GM18502 (cell line): ENCODE measurements around the gene ERC2.

ENCODE experiments used
- ATAC-seq: cut with Tn5 transposase; IDR thresholded peaks from one replicate; pipeline ENCODE4 v1.9.1; 2021; ENCODE audit warnings: mild to moderate bottlenecking; ENCODE audit not compliant: unreplicated experiment, poor library complexity

Gene ERC2

GRCh38 chr3:55483196-55484095 is 984.8 kb downstream of the ERC2 start:
- ATAC-seq, result no peak

DNA sequence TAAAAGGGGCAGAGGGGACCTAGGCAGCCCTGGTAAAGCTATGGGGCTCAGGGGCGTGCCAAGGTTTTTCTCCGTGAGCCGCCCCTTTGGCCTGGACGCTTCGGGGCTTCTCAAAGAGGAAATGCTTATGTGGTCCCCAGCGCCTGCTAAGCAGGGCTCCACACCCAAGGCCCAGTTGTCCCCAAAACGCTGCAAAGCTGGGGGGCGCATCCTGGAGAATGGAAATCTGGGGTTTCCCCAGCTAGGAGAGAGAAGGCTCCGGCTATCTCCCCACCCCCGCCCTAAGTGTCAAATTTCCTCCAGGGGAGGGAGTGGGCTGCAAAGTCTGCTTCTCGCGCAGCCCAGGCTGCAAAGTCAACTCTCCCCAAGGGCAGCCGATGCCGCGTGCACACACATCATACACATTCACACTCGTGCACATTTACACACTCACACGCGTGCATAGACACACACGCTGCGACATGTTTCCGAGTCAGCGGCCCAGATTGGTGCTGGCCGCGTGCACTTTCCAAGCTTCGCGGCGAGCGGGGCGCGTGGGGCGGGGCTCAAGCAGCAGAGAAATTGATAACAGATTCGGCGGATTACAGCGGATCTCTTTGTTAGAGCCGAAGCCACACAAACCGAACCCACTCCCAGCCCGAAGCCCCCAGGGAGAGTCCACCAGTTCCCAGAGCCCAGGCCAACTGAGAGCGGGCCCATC is 985.6 kb downstream of the ERC2 start:
- ATAC-seq, result no peak

- ATAC-seq, result no peak
Observed at GRCh38 chr3:55481744-55482495, 986.3 kb downstream of the ERC2 start.

GRCh38 chr3:55480911-55481743 is 987.1 kb downstream of the ERC2 start:
- ATAC-seq, result no peak

- ATAC-seq, result no peak
Observed at GRCh38 chr3:55477306-55478303, 990.7 kb downstream of the ERC2 start.

DNA sequence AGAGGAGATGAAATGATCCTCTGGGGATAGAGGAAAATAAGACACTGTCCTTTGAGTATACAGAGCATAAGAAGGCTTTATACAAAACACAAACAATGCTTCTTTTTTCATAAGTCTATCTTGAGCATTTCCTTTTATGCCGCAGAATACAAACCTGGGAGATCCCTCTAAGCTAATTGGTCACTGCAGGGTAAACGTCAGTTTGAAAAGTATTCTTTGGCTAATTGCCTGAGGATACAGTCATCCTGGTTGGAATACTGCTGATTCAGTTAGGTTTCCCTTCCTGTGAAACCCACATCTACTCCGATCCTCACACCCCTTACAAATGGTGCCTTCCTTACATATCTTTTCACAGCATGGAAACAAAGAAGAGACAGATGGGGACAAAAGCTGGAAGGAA is 991.8 kb downstream of the ERC2 start:
- no peak for ATAC-seq

- no peak for ATAC-seq
Observed at GRCh38 chr3:55474213-55474632, 994.0 kb downstream of the ERC2 start.

- ATAC-seq, result no peak
Observed at GRCh38 chr3:55473788-55474187, 994.5 kb downstream of the ERC2 start.

GRCh38 chr3:55471522-55472280 is 996.6 kb downstream of the ERC2 start:
- no peak for ATAC-seq

DNA sequence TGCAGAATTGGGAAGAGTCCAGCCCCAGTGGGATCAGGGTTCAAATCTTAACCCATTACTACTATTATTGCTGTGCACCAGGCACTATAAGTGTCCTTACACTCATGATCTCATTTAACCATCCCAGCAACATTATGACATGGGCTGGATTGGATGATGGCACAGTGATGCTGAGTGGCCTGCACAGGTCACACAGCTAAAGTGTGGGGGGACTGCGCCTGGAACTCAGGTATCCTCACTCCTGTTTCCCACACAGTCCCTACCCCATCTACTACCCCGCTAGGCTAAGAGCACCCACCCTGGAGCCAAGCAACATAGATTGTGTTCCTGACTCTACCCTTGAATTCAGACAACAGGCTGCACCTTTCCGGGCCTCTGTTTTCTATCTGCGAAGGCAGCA is 997.2 kb downstream of the ERC2 start:
- ATAC-seq, result no peak

GRCh38 chr3:55469957-55470526 is 998.2 kb downstream of the ERC2 start:
- no peak for ATAC-seq

GRCh38 chr3:55468251-55468650 is 1000.0 kb downstream of the ERC2 start:
- no peak for ATAC-seq

DNA sequence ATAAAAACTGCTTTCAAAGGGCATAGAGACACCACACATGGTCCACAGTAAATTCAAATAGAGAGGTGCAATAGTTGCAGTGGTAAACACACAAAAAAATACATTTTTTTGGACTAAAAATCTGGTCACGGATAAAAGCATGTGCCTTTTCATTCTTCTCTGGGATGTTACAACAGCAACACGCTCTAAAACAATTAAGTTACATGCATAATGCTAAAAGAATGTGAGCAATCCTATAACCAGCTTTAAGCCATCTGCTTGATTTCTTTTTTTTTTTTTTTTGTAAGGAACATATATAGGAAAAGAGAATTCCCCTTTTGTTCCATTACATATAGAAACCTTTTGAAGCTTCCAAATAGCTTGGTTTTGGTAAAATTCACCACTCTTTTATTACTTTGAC is 1001.2 kb downstream of the ERC2 start:
- ATAC-seq, result no peak

- no peak for ATAC-seq
Observed at GRCh38 chr3:55466526-55466925, 1001.7 kb downstream of the ERC2 start.

GRCh38 chr3:55461896-55462295 is 1006.4 kb downstream of the ERC2 start:
- ATAC-seq, result no peak

DNA sequence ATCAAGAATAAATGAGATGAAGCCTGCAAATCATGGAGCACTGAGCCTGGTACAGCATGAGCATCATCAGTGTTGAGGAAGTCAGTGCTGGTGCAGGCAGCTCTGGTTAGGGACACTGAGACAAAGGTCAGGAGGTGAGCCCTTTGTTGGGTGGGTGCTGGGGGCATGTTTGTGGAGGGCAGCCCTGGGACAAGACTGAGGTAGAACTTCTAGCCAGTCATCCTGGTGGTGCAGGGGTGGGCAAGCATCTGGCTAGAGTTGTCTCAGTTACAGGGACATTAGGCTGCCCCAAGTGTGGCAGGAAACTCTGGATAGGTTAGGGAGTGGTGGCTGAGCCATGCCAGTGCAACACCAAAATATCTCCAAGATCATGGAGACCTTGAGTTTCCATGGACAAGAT is 1008.4 kb downstream of the ERC2 start:
- ATAC-seq, result no peak
